ENCODE measurements around the gene KLHL3. TPM values are rescaled to one million over a fixed set of nuclear protein-coding genes. Genes with fewer than 3 reads are reported as not detected.

The KLHL3 gene
- total RNA-seq, 1 experiment from 2014 or later: 15.7 TPM

DNA sequence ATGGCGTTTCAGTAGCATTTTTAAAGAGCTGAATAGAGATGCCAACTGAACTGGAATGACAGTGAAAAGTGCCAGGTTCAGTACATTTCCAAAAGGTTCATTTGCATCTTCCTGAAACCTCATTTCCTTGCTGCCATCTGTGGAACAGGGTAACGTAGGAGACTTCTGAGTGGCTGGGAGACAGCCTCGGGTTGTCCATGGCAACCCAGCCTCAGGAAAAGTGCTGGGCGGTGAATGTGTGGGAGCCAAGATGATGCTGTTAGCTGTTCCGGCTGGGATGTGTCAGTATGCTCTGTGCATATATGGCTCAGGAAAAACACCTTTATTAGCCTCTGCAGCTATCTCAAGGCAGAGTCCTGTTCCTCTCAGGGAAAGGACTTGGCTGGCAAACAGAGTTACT, 87.5 kb downstream of the KLHL3 start (continued):
- TF ChIP-seq ZNF671 (CRISPR knock-in tag; IDR thresholded peaks at IDR 0.05): no peak
- no peak for TF ChIP-seq GABPB1 (CRISPR knock-in tag; IDR thresholded peaks at IDR 0.05)
- no peak for TF ChIP-seq CBFB (CRISPR knock-in tag; IDR thresholded peaks at IDR 0.05; ENCODE audit: low read depth)

DNA sequence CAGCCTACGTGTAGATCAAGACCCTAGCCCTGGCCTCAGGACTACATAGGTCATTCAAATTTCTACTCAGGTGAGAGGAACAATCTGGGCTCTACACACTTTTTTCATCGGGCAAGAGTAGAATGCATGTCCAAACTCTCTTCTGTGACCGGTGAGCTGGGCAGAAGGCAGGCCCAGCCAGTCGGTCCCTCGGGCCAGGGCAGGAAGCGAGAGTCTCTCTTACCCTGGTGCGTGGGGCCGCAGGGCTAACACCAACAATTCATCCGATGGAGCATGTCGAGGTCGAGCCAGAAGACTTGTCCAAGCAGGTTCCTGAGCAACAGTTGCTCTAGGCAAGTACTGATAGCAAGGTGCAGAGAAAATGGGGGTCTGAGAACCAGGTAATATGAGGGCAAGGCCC, 88.5 kb downstream of the KLHL3 start:
- peaks cover 14% of the 10 kb centered on the region; the same call in 1 of the 2 replicates for H3K9me3 Mint-ChIP-seq
- H3K36me3 Mint-ChIP-seq: peaks cover 13% of the 10 kb centered on the region; the same call in 1 of the 2 replicates
- no peaks in the 10 kb centered on the region for H3K27me3 Mint-ChIP-seq (ENCODE audit: low read depth)
- no peak for ATAC-seq
- H3K4me3 Mint-ChIP-seq: no peak overlapping the region
- ChIA-PET CTCF (interaction anchor here (1.6 to 2.4 kb wide), 2 partner anchors 13 to 18 kb away, joined by 6 to 9 read pairs; no protein-coding TSS in a partner anchor), POLR2A (no interaction called here)
- no peak for DNase-seq (ENCODE audit: low spot score)
- no peak overlapping the region for H3K27ac Mint-ChIP-seq
- H3K4me1 Mint-ChIP-seq: no peaks in the 10 kb centered on the region
- TF ChIP-seq, protein P1, sequence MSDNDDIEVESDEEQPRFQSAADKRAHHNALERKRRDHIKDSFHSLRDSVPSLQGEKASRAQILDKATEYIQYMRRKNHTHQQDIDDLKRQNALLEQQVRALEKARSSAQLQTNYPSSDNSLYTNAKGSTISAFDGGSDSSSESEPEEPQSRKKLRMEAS (CRISPR knock-in tag; IDR thresholded peaks at IDR 0.05): no peak
- TF ChIP-seq, protein P2, sequence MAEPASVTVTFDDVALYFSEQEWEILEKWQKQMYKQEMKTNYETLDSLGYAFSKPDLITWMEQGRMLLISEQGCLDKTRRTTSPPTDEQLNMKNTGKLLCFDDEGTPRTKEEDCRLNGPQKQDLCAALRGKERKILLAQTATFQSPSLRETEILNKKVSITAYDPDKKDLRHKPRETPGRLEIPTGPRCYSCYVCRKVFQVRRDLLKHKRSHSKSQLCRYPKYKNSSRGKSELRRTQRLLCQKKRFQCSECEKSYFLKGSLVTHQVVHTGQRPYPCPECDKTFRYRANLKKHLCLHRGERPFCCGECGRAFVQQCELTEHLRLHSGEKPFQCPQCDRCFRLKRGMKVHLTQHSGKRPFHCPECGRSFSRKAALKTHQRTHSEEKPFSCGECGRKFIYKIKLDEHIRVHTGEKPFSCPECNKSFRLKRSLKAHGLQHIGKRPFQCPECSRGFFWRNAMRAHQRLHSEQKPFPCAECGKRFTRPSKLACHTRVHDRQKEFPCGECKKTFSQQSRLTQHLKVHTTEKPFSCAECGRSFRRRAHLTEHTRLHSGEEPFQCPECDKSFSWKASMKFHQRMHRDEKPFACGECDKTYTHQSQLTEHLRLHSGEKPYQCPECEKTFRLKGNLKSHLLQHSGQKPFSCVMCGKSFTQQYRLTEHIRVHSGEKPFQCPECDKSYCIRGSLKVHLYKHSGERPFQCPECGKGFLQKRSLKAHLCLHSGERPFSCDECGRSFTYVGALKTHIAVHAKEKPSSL (CRISPR knock-in tag; conservative IDR thresholded peaks at IDR 0.05): no peak
- TF ChIP-seq, protein P3, sequence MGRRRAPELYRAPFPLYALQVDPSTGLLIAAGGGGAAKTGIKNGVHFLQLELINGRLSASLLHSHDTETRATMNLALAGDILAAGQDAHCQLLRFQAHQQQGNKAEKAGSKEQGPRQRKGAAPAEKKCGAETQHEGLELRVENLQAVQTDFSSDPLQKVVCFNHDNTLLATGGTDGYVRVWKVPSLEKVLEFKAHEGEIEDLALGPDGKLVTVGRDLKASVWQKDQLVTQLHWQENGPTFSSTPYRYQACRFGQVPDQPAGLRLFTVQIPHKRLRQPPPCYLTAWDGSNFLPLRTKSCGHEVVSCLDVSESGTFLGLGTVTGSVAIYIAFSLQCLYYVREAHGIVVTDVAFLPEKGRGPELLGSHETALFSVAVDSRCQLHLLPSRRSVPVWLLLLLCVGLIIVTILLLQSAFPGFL (CRISPR knock-in tag; IDR thresholded peaks at IDR 0.05; ENCODE audit: borderline replicate concordance): no peak
- TF ChIP-seq GABPB1 (CRISPR knock-in tag; IDR thresholded peaks at IDR 0.05) (no peak), OVOL2 (CRISPR knock-in tag; IDR thresholded peaks at IDR 0.05; ENCODE audit: borderline replicate concordance) (no peak), TCF7 (CRISPR knock-in tag; IDR thresholded peaks at IDR 0.05; ENCODE audit: low read depth) (no peak), STAT6 (CRISPR knock-in tag; conservative IDR thresholded peaks at IDR 0.05; ENCODE audit: low read depth) (no peak), NR3C1 (CRISPR knock-in tag; conservative IDR thresholded peaks at IDR 0.05; ENCODE audit: low read depth) (no peak), JUN (CRISPR knock-in tag; IDR thresholded peaks at IDR 0.05) (no peak), ZNF263 (CRISPR knock-in tag; IDR thresholded peaks at IDR 0.05; ENCODE audit: low read depth) (no peak), EMX1 (CRISPR knock-in tag; IDR thresholded peaks at IDR 0.05) (no peak)
- TF ChIP-seq, protein P4, sequence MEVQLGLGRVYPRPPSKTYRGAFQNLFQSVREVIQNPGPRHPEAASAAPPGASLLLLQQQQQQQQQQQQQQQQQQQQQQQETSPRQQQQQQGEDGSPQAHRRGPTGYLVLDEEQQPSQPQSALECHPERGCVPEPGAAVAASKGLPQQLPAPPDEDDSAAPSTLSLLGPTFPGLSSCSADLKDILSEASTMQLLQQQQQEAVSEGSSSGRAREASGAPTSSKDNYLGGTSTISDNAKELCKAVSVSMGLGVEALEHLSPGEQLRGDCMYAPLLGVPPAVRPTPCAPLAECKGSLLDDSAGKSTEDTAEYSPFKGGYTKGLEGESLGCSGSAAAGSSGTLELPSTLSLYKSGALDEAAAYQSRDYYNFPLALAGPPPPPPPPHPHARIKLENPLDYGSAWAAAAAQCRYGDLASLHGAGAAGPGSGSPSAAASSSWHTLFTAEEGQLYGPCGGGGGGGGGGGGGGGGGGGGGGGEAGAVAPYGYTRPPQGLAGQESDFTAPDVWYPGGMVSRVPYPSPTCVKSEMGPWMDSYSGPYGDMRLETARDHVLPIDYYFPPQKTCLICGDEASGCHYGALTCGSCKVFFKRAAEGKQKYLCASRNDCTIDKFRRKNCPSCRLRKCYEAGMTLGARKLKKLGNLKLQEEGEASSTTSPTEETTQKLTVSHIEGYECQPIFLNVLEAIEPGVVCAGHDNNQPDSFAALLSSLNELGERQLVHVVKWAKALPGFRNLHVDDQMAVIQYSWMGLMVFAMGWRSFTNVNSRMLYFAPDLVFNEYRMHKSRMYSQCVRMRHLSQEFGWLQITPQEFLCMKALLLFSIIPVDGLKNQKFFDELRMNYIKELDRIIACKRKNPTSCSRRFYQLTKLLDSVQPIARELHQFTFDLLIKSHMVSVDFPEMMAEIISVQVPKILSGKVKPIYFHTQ (CRISPR knock-in tag; IDR thresholded peaks at IDR 0.05): no peak
- TF ChIP-seq, protein P5, sequence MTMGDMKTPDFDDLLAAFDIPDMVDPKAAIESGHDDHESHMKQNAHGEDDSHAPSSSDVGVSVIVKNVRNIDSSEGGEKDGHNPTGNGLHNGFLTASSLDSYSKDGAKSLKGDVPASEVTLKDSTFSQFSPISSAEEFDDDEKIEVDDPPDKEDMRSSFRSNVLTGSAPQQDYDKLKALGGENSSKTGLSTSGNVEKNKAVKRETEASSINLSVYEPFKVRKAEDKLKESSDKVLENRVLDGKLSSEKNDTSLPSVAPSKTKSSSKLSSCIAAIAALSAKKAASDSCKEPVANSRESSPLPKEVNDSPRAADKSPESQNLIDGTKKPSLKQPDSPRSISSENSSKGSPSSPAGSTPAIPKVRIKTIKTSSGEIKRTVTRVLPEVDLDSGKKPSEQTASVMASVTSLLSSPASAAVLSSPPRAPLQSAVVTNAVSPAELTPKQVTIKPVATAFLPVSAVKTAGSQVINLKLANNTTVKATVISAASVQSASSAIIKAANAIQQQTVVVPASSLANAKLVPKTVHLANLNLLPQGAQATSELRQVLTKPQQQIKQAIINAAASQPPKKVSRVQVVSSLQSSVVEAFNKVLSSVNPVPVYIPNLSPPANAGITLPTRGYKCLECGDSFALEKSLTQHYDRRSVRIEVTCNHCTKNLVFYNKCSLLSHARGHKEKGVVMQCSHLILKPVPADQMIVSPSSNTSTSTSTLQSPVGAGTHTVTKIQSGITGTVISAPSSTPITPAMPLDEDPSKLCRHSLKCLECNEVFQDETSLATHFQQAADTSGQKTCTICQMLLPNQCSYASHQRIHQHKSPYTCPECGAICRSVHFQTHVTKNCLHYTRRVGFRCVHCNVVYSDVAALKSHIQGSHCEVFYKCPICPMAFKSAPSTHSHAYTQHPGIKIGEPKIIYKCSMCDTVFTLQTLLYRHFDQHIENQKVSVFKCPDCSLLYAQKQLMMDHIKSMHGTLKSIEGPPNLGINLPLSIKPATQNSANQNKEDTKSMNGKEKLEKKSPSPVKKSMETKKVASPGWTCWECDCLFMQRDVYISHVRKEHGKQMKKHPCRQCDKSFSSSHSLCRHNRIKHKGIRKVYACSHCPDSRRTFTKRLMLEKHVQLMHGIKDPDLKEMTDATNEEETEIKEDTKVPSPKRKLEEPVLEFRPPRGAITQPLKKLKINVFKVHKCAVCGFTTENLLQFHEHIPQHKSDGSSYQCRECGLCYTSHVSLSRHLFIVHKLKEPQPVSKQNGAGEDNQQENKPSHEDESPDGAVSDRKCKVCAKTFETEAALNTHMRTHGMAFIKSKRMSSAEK (CRISPR knock-in tag; IDR thresholded peaks at IDR 0.05; ENCODE audit: borderline replicate concordance): no peak
- TF ChIP-seq, protein P6, sequence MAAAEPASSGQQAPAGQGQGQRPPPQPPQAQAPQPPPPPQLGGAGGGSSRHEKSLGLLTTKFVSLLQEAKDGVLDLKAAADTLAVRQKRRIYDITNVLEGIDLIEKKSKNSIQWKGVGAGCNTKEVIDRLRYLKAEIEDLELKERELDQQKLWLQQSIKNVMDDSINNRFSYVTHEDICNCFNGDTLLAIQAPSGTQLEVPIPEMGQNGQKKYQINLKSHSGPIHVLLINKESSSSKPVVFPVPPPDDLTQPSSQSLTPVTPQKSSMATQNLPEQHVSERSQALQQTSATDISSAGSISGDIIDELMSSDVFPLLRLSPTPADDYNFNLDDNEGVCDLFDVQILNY (CRISPR knock-in tag; IDR thresholded peaks at IDR 0.05): no peak
